ENCODE data around the gene POMGNT2. TPM values are rescaled to one million over a fixed set of nuclear protein-coding genes. Genes with fewer than 3 reads are reported as not detected.
A peak's percentile ranks its signal among the peaks of the same experiment; 100 is the strongest.
"Not testable (repeated sequence)": the region's sequence is repeated elsewhere in the genome, so short reads cannot be mapped to it uniquely, and the experiment has no call there.

POMGNT2 gene
- total RNA-seq, 2 experiments from 2014 or later = 8.7 to 9.7 TPM

GRCh38 chr3:43054754-43055153 is 51.1 kb downstream of the POMGNT2 start:
- POLR2A ChIA-PET = interaction anchor here (1.5 kb wide), 1 partner anchor 20 kb away, joined by 4 read pairs; no protein-coding TSS in a partner anchor
- no peak overlapping the region for H3K4me3 Mint-ChIP-seq
- ATAC-seq (no peak), DNase-seq (peak; percentile 13)
- no peak overlapping the region for H3K27ac Mint-ChIP-seq
- no peaks in the 10 kb centered on the region for H3K4me1 Mint-ChIP-seq (ENCODE audit: low read depth)
- no peaks in the 10 kb centered on the region for H3K36me3 Mint-ChIP-seq (ENCODE audit: low read depth)
- CTCF ChIA-PET = no interaction called here
- H3K9me3 Mint-ChIP-seq (ENCODE audit: insufficient read depth) = peaks cover 11% of the 10 kb centered on the region
- peaks cover 2% of the 10 kb centered on the region for H3K27me3 Mint-ChIP-seq (ENCODE audit: low read depth)

DNA sequence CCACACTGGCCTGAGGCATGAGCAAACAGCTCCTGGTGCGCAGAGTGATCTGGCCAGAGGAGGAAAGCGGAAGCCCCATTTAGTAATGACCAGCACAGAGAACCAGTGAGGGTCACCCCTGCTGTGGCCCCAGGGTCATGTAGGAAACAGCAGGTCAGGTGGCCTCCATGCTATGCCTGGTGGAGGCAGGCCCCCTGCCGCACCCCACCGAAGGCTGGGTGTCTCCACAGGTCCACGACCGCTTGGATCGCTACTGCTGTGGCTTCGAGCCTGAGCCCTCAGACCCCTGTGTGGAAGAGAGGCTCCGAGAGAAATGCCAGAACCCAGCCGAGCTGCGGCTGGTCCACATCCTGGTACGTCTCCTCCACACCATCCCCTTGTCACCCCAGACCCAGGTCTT is 52.6 kb downstream of the POMGNT2 start:
- H3K9me3 Mint-ChIP-seq (ENCODE audit: insufficient read depth) = peaks cover 11% of the 10 kb centered on the region
- H3K4me1 Mint-ChIP-seq (ENCODE audit: low read depth) = no peaks in the 10 kb centered on the region
- peak; percentile 4 for DNase-seq
- CTCF ChIA-PET = no interaction called here
- no peak overlapping the region for H3K4me3 Mint-ChIP-seq
- peaks cover 2% of the 10 kb centered on the region for H3K27me3 Mint-ChIP-seq (ENCODE audit: low read depth)
- POLR2A ChIA-PET = no interaction called here
- no peak for ATAC-seq
- no peaks in the 10 kb centered on the region for H3K36me3 Mint-ChIP-seq (ENCODE audit: low read depth)
- H3K27ac Mint-ChIP-seq = no peak overlapping the region

DNA sequence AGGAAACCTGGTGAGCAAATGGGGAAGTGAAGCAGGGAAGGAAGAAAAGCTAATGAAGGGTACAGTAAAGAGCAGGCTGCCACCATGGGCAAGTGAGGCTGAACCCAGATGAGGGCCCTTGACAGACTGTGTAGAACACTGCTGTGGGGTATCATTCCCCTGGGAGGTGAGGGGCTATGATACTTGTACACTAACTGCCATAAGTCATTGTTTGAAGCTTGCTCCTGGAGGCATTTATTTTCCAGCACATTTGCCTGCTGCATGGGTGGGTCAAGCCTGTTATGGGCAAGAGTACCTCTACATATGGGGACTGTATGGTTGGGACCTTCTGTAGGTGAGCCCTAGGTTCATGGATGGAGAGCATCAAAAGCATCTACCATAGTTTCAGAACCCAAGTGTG is 57.4 kb downstream of the POMGNT2 start:
- DNase-seq = peak; percentile 1
- POLR2A ChIA-PET = no interaction called here

DNA sequence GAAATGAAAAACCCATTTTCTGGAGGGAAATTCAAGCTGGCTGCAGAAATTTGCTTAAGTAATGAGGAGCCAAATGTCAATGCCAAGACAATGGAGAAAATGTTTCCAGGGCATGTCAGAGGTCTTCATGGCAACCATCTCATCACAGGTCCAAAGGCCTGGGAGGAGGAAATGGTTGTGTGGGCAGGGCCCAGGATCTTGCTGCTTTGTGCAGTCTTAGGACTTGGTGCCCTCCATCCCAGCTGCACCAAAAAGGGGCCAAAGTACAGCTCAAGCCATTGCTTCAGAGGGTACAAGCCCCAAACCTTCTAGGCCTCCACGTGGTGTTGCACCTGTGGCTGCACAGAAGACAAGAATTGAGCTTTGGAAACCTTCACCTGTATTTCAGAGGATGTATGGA is 59.3 kb downstream of the POMGNT2 start:
- DNase-seq (no peak), ATAC-seq (no peak)
- peaks cover 11% of the 10 kb centered on the region for H3K9me3 Mint-ChIP-seq (ENCODE audit: insufficient read depth)
- no peak overlapping the region for H3K27ac Mint-ChIP-seq
- no peaks in the 10 kb centered on the region for H3K4me1 Mint-ChIP-seq (ENCODE audit: low read depth)
- ChIA-PET CTCF (no interaction called here), POLR2A (no interaction called here)
- H3K27me3 Mint-ChIP-seq (ENCODE audit: low read depth) = no peaks in the 10 kb centered on the region
- no peak overlapping the region for H3K4me3 Mint-ChIP-seq
- no peaks in the 10 kb centered on the region for H3K36me3 Mint-ChIP-seq (ENCODE audit: low read depth)

More for the DNA sequence above, 57.4 kb downstream of the POMGNT2 start:
- CTCF ChIA-PET = no interaction called here
- no peak overlapping the region for H3K4me3 Mint-ChIP-seq
- H3K27me3 Mint-ChIP-seq (ENCODE audit: low read depth) = peaks cover 2% of the 10 kb centered on the region
- H3K36me3 Mint-ChIP-seq (ENCODE audit: low read depth) = no peaks in the 10 kb centered on the region
- H3K9me3 Mint-ChIP-seq (ENCODE audit: insufficient read depth) = peaks cover 11% of the 10 kb centered on the region
- no peak for ATAC-seq
- no peak overlapping the region for H3K27ac Mint-ChIP-seq
- no peaks in the 10 kb centered on the region for H3K4me1 Mint-ChIP-seq (ENCODE audit: low read depth)

GRCh38 chr3:43045079-43045478 is 60.8 kb downstream of the POMGNT2 start:
- ATAC-seq; H3K27ac Mint-ChIP-seq; H3K4me1 Mint-ChIP-seq (ENCODE audit: low read depth); DNase-seq; H3K4me3 Mint-ChIP-seq; H3K27me3 Mint-ChIP-seq (ENCODE audit: low read depth); POLR2A ChIA-PET; H3K36me3 Mint-ChIP-seq (ENCODE audit: low read depth); CTCF ChIA-PET; H3K9me3 Mint-ChIP-seq (ENCODE audit: insufficient read depth): not testable (repeated sequence)

DNA sequence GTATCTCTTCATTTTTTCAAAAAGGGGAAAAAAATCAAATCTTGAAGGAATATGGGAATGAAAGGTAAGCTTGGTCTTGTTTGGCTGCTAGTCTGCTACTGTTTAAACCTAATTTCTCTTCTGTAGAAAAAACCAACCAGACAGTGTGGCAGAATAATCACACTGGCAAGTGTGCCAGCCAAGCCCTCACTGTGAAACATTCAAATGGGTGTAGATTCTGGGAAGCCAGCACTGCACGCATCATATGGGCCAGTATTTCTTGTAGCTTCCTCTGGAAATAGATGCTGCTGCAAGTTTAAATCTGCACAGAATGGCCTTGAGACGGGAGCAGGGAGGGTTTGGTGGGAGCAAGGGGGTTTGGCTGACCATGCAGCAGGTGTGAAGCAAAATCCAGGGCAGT is 62.1 kb downstream of the POMGNT2 start:
- POLR2A ChIA-PET = no interaction called here
- Mint-ChIP-seq H3K36me3 (ENCODE audit: low read depth) (no peaks in the 10 kb centered on the region), H3K4me1 (ENCODE audit: low read depth) (no peaks in the 10 kb centered on the region), H3K27me3 (ENCODE audit: low read depth) (no peaks in the 10 kb centered on the region), H3K27ac (no peak overlapping the region), H3K9me3 (ENCODE audit: insufficient read depth) (no peaks in the 10 kb centered on the region), H3K4me3 (no peak overlapping the region)
- ATAC-seq (no peak), DNase-seq (no peak)
- CTCF ChIA-PET = no interaction called here

DNA sequence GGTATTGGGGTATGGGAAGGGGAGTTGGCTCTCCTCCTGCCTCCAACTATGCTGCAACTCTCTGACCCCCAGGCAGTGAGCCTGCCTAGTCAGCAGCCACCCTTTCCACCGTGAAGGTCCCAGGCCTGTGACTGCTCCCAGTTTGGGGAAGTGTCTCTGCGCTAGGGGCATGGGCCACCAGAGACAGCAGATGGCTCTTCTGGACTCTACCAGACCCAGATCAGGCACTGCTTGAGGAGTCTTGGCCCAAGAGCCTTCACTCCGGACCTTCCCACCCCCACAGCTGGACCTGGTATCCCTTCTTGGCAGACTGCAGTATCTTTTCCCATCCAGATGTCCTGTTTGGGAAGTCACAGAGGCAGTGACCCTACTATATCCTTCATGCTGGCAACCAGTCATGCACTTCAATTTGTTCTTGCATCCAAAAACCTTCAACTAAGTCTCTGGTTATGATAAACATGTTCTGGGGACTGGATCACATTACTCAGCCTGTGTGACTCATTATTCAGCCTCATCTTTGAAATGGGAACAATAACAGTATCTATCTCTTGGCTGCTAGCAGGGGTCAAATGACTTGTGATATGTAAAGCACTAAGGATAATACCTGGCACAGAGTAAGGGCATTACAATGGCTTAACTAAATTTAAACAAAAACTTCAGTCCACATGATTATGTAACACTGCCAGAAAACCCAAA is 62.7 kb downstream of the POMGNT2 start:
- Mint-ChIP-seq H3K27me3 (ENCODE audit: low read depth) (no peaks in the 10 kb centered on the region), H3K36me3 (ENCODE audit: low read depth) (no peaks in the 10 kb centered on the region), H3K27ac (no peak overlapping the region), H3K9me3 (ENCODE audit: insufficient read depth) (no peaks in the 10 kb centered on the region), H3K4me1 (ENCODE audit: low read depth) (no peaks in the 10 kb centered on the region), H3K4me3 (no peak overlapping the region)
- CTCF ChIA-PET = no interaction called here
- POLR2A ChIA-PET = no interaction called here
- ATAC-seq (no peak), DNase-seq (peak; percentile 5)

- no peak overlapping the region for H3K4me3 Mint-ChIP-seq
- H3K4me1 Mint-ChIP-seq (ENCODE audit: low read depth) = peaks cover 4% of the 10 kb centered on the region
- CTCF ChIA-PET = no interaction called here
- H3K9me3 Mint-ChIP-seq (ENCODE audit: insufficient read depth) = no peaks in the 10 kb centered on the region
- no peaks in the 10 kb centered on the region for H3K36me3 Mint-ChIP-seq (ENCODE audit: low read depth)
- no peaks in the 10 kb centered on the region for H3K27me3 Mint-ChIP-seq (ENCODE audit: low read depth)
- DNase-seq (no peak), ATAC-seq (no peak)
- H3K27ac Mint-ChIP-seq = no peak overlapping the region
- POLR2A ChIA-PET = no interaction called here
Measured at GRCh38 chr3:43041517-43041916, 64.4 kb downstream of the POMGNT2 start.

DNA sequence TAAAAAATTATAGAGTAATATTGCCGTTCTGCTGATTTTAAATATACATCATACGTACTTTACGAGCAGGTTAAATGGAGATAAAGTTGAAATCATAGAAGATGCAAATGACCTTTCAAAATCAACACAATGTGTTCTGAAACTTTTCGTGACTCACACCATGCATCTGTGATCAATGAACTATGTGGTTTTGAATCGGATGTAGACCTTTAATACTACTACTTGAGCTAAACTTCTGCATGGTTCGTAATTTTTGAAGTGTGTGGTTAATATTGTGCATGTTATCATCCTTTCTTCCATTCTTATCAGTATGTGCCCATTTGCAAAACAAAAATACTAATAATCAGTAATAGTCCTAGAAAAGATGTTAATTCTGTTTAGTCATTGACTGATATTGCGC is 67.9 kb downstream of the POMGNT2 start:
- H3K36me3 Mint-ChIP-seq (ENCODE audit: low read depth) = no peaks in the 10 kb centered on the region
- ATAC-seq (no peak), DNase-seq (no peak)
- H3K27me3 Mint-ChIP-seq (ENCODE audit: low read depth) = no peaks in the 10 kb centered on the region
- H3K9me3 Mint-ChIP-seq (ENCODE audit: insufficient read depth) = no peaks in the 10 kb centered on the region
- H3K4me3 Mint-ChIP-seq = no peak overlapping the region
- peaks cover 4% of the 10 kb centered on the region for H3K4me1 Mint-ChIP-seq (ENCODE audit: low read depth)
- POLR2A ChIA-PET = no interaction called here
- CTCF ChIA-PET = interaction anchor here (0.8 kb wide), 1 partner anchor 198 kb away, joined by 3 read pairs; no protein-coding TSS in a partner anchor
- H3K27ac Mint-ChIP-seq = no peak overlapping the region

- H3K9me3 Mint-ChIP-seq (ENCODE audit: insufficient read depth) = no peaks in the 10 kb centered on the region
- H3K4me3 Mint-ChIP-seq = no peak overlapping the region
- peak; percentile 19 for DNase-seq
- no peak overlapping the region for H3K27ac Mint-ChIP-seq
- H3K36me3 Mint-ChIP-seq (ENCODE audit: low read depth) = no peaks in the 10 kb centered on the region
- no peaks in the 10 kb centered on the region for H3K27me3 Mint-ChIP-seq (ENCODE audit: low read depth)
- CTCF ChIA-PET = interaction anchor here (0.7 to 0.8 kb wide), 2 partner anchors 22 to 197 kb away, joined by 3 read pairs; no protein-coding TSS in a partner anchor
- no peak for ATAC-seq
- POLR2A ChIA-PET = interaction anchor here (0.6 kb wide), 1 partner anchor 1203 kb away, joined by 3 read pairs; no protein-coding TSS in a partner anchor
- H3K4me1 Mint-ChIP-seq (ENCODE audit: low read depth) = peaks cover 4% of the 10 kb centered on the region
Measured at GRCh38 chr3:43036621-43037423, 69.1 kb downstream of the POMGNT2 start.

DNA sequence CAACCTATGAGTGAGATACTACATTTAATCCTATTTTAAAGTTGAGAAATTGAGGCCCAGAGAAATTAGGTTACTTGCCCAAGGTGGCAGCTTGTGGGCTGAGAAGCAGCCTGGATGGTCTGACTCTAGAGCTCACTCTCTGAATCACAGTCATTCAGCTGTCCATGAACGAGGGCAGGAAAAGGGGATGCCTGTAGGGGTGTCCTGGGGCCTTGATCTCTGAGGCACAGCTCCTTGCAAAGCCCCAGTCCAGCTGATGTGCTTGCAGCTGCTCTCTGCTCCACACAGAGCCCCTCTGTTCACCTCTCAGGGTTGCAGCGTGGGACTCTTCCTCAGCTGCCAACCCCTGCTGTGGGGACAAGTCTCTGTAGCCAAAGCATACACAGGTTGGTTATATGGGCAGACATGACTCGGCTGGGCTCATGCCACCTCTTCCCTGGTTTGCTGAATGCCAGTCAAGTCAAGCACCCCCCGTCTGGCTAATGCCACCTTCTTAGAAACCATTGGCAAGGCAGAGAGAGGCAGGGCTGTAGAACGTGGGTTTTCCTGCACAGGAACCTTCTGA is 70.0 kb downstream of the POMGNT2 start:
- Mint-ChIP-seq H3K4me3 (no peak overlapping the region), H3K4me1 (ENCODE audit: low read depth) (peaks cover 4% of the 10 kb centered on the region), H3K36me3 (ENCODE audit: low read depth) (no peaks in the 10 kb centered on the region), H3K9me3 (ENCODE audit: insufficient read depth) (no peaks in the 10 kb centered on the region), H3K27ac (no peak overlapping the region), H3K27me3 (ENCODE audit: low read depth) (no peaks in the 10 kb centered on the region)
- peak; percentile 19 for DNase-seq
- POLR2A ChIA-PET = interaction anchor here (0.6 kb wide), 1 partner anchor 1204 kb away, joined by 3 read pairs; no protein-coding TSS in a partner anchor
- CTCF ChIA-PET = no interaction called here
- ATAC-seq = no peak

DNA sequence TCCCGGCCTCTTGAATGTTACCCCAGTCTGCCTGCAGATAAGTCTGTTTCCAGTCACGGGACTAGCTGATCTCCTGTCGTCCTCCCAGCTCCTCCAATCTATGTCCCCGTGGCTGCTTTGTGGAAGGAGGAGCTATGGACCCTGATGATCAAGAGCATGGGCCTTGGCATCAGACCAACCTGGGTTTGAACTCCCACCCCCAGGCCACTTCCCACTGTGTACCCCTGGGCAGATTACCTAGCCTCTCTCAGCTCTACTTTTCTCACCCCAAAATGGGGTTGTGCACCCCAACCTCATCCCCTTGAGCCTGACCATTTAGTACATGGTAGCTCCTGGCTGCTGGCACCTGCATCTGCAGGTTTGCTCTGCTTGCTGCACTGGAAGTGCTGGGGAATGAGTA is 71.0 kb downstream of the POMGNT2 start:
- ChIA-PET POLR2A (interaction anchor here (1.0 kb wide), 1 partner anchor 20 kb away, joined by 4 read pairs; no protein-coding TSS in a partner anchor), CTCF (interaction anchor here (1.4 kb wide), 1 partner anchor 11 kb away, joined by 6 read pairs; no protein-coding TSS in a partner anchor)
- H3K4me3 Mint-ChIP-seq = no peak overlapping the region
- H3K27me3 Mint-ChIP-seq (ENCODE audit: low read depth) = no peaks in the 10 kb centered on the region
- H3K9me3 Mint-ChIP-seq (ENCODE audit: insufficient read depth) = no peaks in the 10 kb centered on the region
- no peak for ATAC-seq
- peaks cover 4% of the 10 kb centered on the region for H3K4me1 Mint-ChIP-seq (ENCODE audit: low read depth)
- DNase-seq = no peak
- no peaks in the 10 kb centered on the region for H3K36me3 Mint-ChIP-seq (ENCODE audit: low read depth)
- peak overlapping the region; percentile 34 for H3K27ac Mint-ChIP-seq

Data from activated CD8-positive, alpha-beta T cell treated with anti-CD3 and anti-CD28 coated beads, Interleukin-2, amount 10 ng/mL, durations not matched to agents 7 days and 5 days (primary cell).